Neural progenitor cell (in vitro differentiated cells): Measurements from ENCODE around the gene DDX50.

ENCODE experiments used
- EZH2 ChIP-seq: fragments of 200-600 bp; sonication (generic); IDR thresholded peaks from 2 replicates; pipeline ENCODE4 v1.6.1; 2017; ENCODE audit warnings: antibody characterized with exemption, mild to moderate bottlenecking, moderate library complexity
- TF ChIP-seq, protein P1 (sequence below): fragments of 200-600 bp; sonication (generic); IDR thresholded peaks from 2 replicates; pipeline ENCODE4 v1.5.1; 2017; ENCODE audit warnings: antibody characterized with exemption, mild to moderate bottlenecking

DNA sequence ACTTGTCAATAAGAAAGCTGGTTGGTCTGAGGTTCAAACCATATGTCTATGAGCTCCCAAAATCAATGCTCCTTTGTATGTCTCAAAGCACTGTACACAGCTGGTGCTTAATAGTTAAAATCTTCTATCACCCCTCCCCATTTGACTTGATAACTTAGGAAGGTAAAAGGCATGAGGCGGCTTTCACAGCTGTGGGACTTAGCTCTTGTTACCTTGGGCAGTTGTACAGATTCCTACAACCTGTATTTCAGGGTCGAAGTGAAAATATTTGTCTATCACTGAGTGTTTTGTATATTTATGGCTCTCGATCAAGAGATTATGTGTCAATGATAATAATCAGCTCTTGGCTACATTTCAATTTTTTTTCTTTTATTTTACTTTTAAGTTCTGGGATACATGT lies 86.5 kb downstream of the DDX50 start:
- TF ChIP-seq, protein P1, sequence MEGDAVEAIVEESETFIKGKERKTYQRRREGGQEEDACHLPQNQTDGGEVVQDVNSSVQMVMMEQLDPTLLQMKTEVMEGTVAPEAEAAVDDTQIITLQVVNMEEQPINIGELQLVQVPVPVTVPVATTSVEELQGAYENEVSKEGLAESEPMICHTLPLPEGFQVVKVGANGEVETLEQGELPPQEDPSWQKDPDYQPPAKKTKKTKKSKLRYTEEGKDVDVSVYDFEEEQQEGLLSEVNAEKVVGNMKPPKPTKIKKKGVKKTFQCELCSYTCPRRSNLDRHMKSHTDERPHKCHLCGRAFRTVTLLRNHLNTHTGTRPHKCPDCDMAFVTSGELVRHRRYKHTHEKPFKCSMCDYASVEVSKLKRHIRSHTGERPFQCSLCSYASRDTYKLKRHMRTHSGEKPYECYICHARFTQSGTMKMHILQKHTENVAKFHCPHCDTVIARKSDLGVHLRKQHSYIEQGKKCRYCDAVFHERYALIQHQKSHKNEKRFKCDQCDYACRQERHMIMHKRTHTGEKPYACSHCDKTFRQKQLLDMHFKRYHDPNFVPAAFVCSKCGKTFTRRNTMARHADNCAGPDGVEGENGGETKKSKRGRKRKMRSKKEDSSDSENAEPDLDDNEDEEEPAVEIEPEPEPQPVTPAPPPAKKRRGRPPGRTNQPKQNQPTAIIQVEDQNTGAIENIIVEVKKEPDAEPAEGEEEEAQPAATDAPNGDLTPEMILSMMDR = no peak
- no peak for TF ChIP-seq EZH2
